Panc1 (cell line): ENCODE results near the gene DMBX1.

ENCODE experiments used
- CTCF ChIP-seq: fragments of 450-650 bp; IDR thresholded peaks from 2 replicates; pipeline ENCODE4 v1.5.1; 2017; ENCODE audit warnings: mild to moderate bottlenecking
- POLR2AphosphoS5 ChIP-seq: IDR thresholded peaks from 2 replicates; pipeline ENCODE4 v1.6.1; 2012; ENCODE audit warnings: mild to moderate bottlenecking, low read depth, low read length, moderate library complexity
- REST ChIP-seq, 2 experiments: IDR thresholded peaks; 2 replicates each; pipeline ENCODE4 v1.6.1; 2011 to 2012; ENCODE audit warnings: low read depth in 2 of 2, control low read depth in 1 of 2, low read length in 1 of 2, mild to moderate bottlenecking in 1 of 2, moderate library complexity in 1 of 2; ENCODE audit not compliant: insufficient read depth in 1 of 2
- SIN3A ChIP-seq: IDR thresholded peaks from 2 replicates; pipeline ENCODE4 v1.6.1; 2012; ENCODE audit warnings: low read depth, mild to moderate bottlenecking, low read length, moderate library complexity, borderline replicate concordance; ENCODE audit not compliant: insufficient read depth

DNA sequence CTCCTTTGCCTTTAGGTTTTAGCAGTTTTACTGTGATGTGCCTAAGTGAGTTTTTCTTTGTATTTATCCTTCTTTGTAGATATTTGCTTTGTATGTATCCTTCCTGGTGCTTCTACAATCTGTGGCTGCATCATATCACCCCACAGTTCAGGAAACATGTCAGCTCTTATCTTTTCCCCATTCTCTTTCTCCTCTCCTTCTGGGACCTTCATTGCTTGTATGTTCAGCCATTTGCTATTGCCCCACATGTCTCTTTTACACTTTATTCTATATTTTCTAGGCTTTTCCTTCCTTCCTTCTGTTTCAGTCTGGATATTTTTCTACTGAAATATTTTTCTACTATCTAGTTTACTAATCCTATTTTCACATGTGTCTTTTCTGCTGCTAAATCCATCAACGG, 46.9 kb downstream of the DMBX1 start:
- no peak for TF ChIP-seq CTCF
- TF ChIP-seq POLR2AphosphoS5: no peak
- TF ChIP-seq REST (IDR thresholded peaks at IDR 0.05; ENCODE audit: insufficient read depth in 1 of 2, low read depth in 2 of 2, low read length in 1 of 2): no peak
- no peak for TF ChIP-seq SIN3A
